Endothelial cell of umbilical vein (primary cell): Measurements from ENCODE around the gene PCDHB6. TPM values are rescaled to one million over a fixed set of nuclear protein-coding genes. Genes with fewer than 3 reads are reported as not detected.
"Not testable (repeated sequence)": the region's sequence is repeated elsewhere in the genome, so short reads cannot be mapped to it uniquely, and the experiment has no call there.

Experiments used
- BruUV-seq: library from RNA; stranded (reverse); fragments of 400-500 nt; replicated peaks from 2 replicates; lab custom pipeline; 2021; lab: Mats Ljungman, UMichigan
- CTCF ChIA-PET: fragments of 300-600, 350-600 bp; sonication (Branson Sonifier 250); formaldehyde crosslinking; loops from one replicate; lab custom pipeline; 2021; ENCODE audit warnings: antibody characterized with exemption, inconsistent platforms; lab: Charles Lee
- POLR2A ChIA-PET: fragments of 300-600, 350-600 bp; sonication (Branson Sonifier 250); formaldehyde crosslinking; loops from one replicate; lab custom pipeline; 2021; ENCODE audit warnings: antibody characterized with exemption, inconsistent platforms; lab: Charles Lee
- DNase-seq: peaks from one replicate; pipeline ENCODE4 v3.0.0-alpha.2; 2011; ENCODE audit warnings: low read depth, low spot score
- FAIRE-seq: peaks from 2 replicates; lab custom pipeline; 2011; peaks lifted over from hg19 to GRCh38; lab: Jason Lieb, UNC
- H2AFZ ChIP-seq: 2 replicates; pipeline ENCODE4 v1.6.0; 2012; ENCODE audit warnings: low read depth, low read length, control low read depth, inconsistent platforms
- H3K27ac ChIP-seq: 2 replicates; pipeline ENCODE4 v1.5.1; 2011; ENCODE audit warnings: low read depth, mild to moderate bottlenecking, control low read depth, low read length, moderate library complexity; ENCODE audit not compliant: insufficient read depth
- H3K27me3 ChIP-seq, 2 experiments: 2 replicates each; pipeline versions ENCODE4 v1.6.0 to v1.6.1; 2011; ENCODE audit warnings: low read length in 2 of 2, mixed read lengths in 1 of 2; ENCODE audit not compliant: control insufficient read depth in 2 of 2, insufficient read depth in 2 of 2
- H3K36me3 ChIP-seq, 2 experiments: 2 replicates in 1 of 2; 3 replicates in 1 of 2; pipeline ENCODE4 v1.5.1; 2011; ENCODE audit warnings: low read length in 2 of 2, mild to moderate bottlenecking in 1 of 2, moderate library complexity in 1 of 2; ENCODE audit not compliant: control insufficient read depth in 2 of 2, insufficient read depth in 2 of 2; ENCODE audit errors: extremely low read depth in 1 of 2
- H3K4me1 ChIP-seq: 3 replicates; pipeline ENCODE4 v1.5.1; 2011; ENCODE audit warnings: mild to moderate bottlenecking, low read length; ENCODE audit not compliant: control insufficient read depth, insufficient read depth; ENCODE audit errors: extremely low read depth
- H3K4me2 ChIP-seq: 2 replicates; pipeline ENCODE4 v1.6.1; 2011; ENCODE audit warnings: low read length, control low read depth, mixed read lengths; ENCODE audit not compliant: insufficient read depth
- H3K4me3 ChIP-seq, 3 experiments: fragments of 200-600 bp in 1 of 3; sonication (generic), shearing (Covaris generic) in 1 of 3; replicated peaks in 1 of 3; 2 replicates each; pipeline ENCODE4 v1.5.1; 2011 to 2016; ENCODE audit warnings: control low read depth in 3 of 3, low read length in 3 of 3, mild to moderate bottlenecking in 2 of 3, inconsistent platforms in 1 of 3, low read depth in 1 of 3, moderate library complexity in 1 of 3; ENCODE audit not compliant: insufficient read depth in 1 of 3
- H3K79me2 ChIP-seq: 2 replicates; pipeline ENCODE4 v1.6.0; 2012; ENCODE audit warnings: low read length, inconsistent platforms; ENCODE audit not compliant: control insufficient read depth, insufficient read depth
- H3K9ac ChIP-seq: replicated peaks from 2 replicates; pipeline ENCODE3; 2011; ENCODE audit warnings: low read length, control low read depth; ENCODE audit not compliant: insufficient read depth; ENCODE audit errors: extremely low read depth
- H3K9me1 ChIP-seq: replicated peaks from 3 replicates; pipeline ENCODE4 v1.6.0; 2011; ENCODE audit warnings: mild to moderate bottlenecking, low read length; ENCODE audit not compliant: control insufficient read depth, insufficient read depth; ENCODE audit errors: extremely low read depth
- H3K9me3 ChIP-seq: replicated peaks from 2 replicates; pipeline ENCODE4 v1.5.1; 2012; ENCODE audit warnings: low read length, inconsistent platforms; ENCODE audit not compliant: control insufficient read depth, insufficient read depth
- H4K20me1 ChIP-seq: replicated peaks from 2 replicates; pipeline ENCODE3; 2011; ENCODE audit warnings: mild to moderate bottlenecking, low read length; ENCODE audit not compliant: control insufficient read depth, insufficient read depth; ENCODE audit errors: extremely low read depth
- EZH2 ChIP-seq: IDR thresholded peaks from 2 replicates; pipeline ENCODE4 v1.6.1; 2012; ENCODE audit warnings: borderline replicate concordance, low read depth, mild to moderate bottlenecking, moderate library complexity, low read length, inconsistent platforms; ENCODE audit not compliant: severe bottlenecking
- FOS ChIP-seq: IDR thresholded peaks from 2 replicates; pipeline ENCODE4 v1.6.1; 2011; ENCODE audit warnings: mild to moderate bottlenecking, low read length, moderate library complexity, borderline replicate concordance; ENCODE audit not compliant: insufficient read depth
- GATA2 ChIP-seq: IDR thresholded peaks from 2 replicates; pipeline ENCODE4 v1.7.0; 2011; ENCODE audit warnings: low read depth, mild to moderate bottlenecking, moderate library complexity, mixed read lengths, low read length; ENCODE audit not compliant: insufficient read length, insufficient read depth
- JUN ChIP-seq: IDR thresholded peaks from 2 replicates; pipeline ENCODE4 v1.6.1; 2011; ENCODE audit warnings: borderline replicate concordance, low read depth; ENCODE audit not compliant: insufficient read length, insufficient read depth
- MYC ChIP-seq: IDR thresholded peaks from one replicate; pipeline ENCODE4 v1.6.1; 2011; ENCODE audit warnings: mild to moderate bottlenecking, low read depth, low read length
- POLR2A ChIP-seq: IDR thresholded peaks from 2 replicates; pipeline ENCODE4 v1.6.1; 2012; ENCODE audit warnings: low read depth, mild to moderate bottlenecking, control low read depth, low read length
- POLR2AphosphoS5 ChIP-seq: IDR thresholded peaks from 2 replicates; pipeline ENCODE4 v1.6.1; 2012; ENCODE audit warnings: low read depth, mild to moderate bottlenecking, control low read depth, low read length, moderate library complexity; ENCODE audit not compliant: insufficient read depth
- dilution Hi-C: fragments of 300-500 bp; cut with MboI; formaldehyde crosslinking; loops from one replicate; pipeline ENCODE4 v1.15.0; 2019; ENCODE audit warnings: low sequenced_read_pairs; ENCODE audit not compliant: extremely low pct_ligation_motif_present
- intact Hi-C: fragments of 100-400 bp; cut with micrococcal nuclease; formaldehyde crosslinking; loops from one replicate; pipeline ENCODE4 v1.10.0; 2022
- polyA plus RNA-seq, 4 experiments: library from polyadenylated mRNA; depleted of rRNA in 3 of 4; stranded (reverse) in 3 of 4; unstranded in 1 of 4; fragments of >200 nt; gene quantifications; 2 replicates each; pipeline versions ENCODE4 v1.2.1 to v1.2.3, GENCODE V29; 2011 to 2012; ENCODE audit warnings: missing spikeins in 1 of 4
- total RNA-seq: library from RNA; stranded (reverse); gene quantifications from 2 replicates; pipeline ENCODE4 v1.2.3, GENCODE V29; 2021
- TF ChIP-seq, protein P1 (sequence below), 2 donors: IDR thresholded peaks; 1 replicate in 1 of 2; 2 replicates in 1 of 2; pipeline ENCODE4 v1.5.1; 2011; ENCODE audit warnings: low read length in 2 of 2, mild to moderate bottlenecking in 2 of 2, moderate library complexity in 2 of 2, control low read depth in 1 of 2, inconsistent platforms in 1 of 2, low read depth in 1 of 2; ENCODE audit not compliant: insufficient read depth in 1 of 2; ENCODE audit errors: extremely low read depth in 1 of 2
- TF ChIP-seq, protein P2 (sequence below): IDR thresholded peaks from 2 replicates; pipeline ENCODE4 v1.6.1; 2011; ENCODE audit not compliant: insufficient read depth, insufficient read length

Gene PCDHB6
- total and polyA plus RNA-seq, 2 donors (not counting 3 experiments of a cell fraction or from before 2014, with no cell fraction given) = 0.04 TPM; not detected in 1

GRCh38 chr5:141175933-141176332 is 26.1 kb downstream of the PCDHB6 start:
- Histone ChIP-seq H3K4me3 (no peak overlapping the region), H4K20me1 (no peaks in the 10 kb centered on the region), H3K9ac (no peak overlapping the region), H3K4me1 (no peaks in the 10 kb centered on the region), H3K9me1 (no peaks in the 10 kb centered on the region), H3K4me2 (no peak overlapping the region), H3K27ac (no peak overlapping the region), H3K9me3 (no peaks in the 10 kb centered on the region), H3K79me2 (no peaks in the 10 kb centered on the region), H3K36me3 (no peaks in the 10 kb centered on the region), H2AFZ (no peak overlapping the region), H3K27me3 (no peaks in the 10 kb centered on the region)
- dilution Hi-C loops (no loop called here), intact Hi-C loops (no loop called here)
- FAIRE-seq = no peak
- ChIA-PET CTCF (no interaction called here), POLR2A (no interaction called here)
- no TSS peak for BruUV-seq
- TF ChIP-seq POLR2AphosphoS5 (no peak), EZH2 (no peak), GATA2 (no peak), POLR2A (no peak), FOS (no peak), MYC (no peak), JUN (no peak)
- TF ChIP-seq, protein P1, sequence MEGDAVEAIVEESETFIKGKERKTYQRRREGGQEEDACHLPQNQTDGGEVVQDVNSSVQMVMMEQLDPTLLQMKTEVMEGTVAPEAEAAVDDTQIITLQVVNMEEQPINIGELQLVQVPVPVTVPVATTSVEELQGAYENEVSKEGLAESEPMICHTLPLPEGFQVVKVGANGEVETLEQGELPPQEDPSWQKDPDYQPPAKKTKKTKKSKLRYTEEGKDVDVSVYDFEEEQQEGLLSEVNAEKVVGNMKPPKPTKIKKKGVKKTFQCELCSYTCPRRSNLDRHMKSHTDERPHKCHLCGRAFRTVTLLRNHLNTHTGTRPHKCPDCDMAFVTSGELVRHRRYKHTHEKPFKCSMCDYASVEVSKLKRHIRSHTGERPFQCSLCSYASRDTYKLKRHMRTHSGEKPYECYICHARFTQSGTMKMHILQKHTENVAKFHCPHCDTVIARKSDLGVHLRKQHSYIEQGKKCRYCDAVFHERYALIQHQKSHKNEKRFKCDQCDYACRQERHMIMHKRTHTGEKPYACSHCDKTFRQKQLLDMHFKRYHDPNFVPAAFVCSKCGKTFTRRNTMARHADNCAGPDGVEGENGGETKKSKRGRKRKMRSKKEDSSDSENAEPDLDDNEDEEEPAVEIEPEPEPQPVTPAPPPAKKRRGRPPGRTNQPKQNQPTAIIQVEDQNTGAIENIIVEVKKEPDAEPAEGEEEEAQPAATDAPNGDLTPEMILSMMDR (IDR thresholded peaks at IDR 0.05; ENCODE audit: extremely low read depth in 1 of 2, insufficient read depth in 1 of 2, low read depth in 1 of 2, low read length in 2 of 2) = no peak
- TF ChIP-seq, protein P2, sequence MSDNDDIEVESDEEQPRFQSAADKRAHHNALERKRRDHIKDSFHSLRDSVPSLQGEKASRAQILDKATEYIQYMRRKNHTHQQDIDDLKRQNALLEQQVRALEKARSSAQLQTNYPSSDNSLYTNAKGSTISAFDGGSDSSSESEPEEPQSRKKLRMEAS = no peak
- DNase-seq = no peak

GRCh38 chr5:141177577-141178191 is 27.8 kb downstream of the PCDHB6 start, which contains the start of gene PCDHB8:
TSS of gene PCDHB8 (plus strand) at chr5:141177790. CDS start at chr5:141178035, 245 bp downstream.
- H3K4me3 ChIP-seq, H3K4me1 ChIP-seq, DNase-seq, H3K27me3 ChIP-seq, H3K9me1 ChIP-seq, POLR2A ChIA-PET, BruUV-seq, H3K9ac ChIP-seq, dilution Hi-C loops, H3K4me2 ChIP-seq, intact Hi-C loops, H3K27ac ChIP-seq, H3K79me2 ChIP-seq, H2AFZ ChIP-seq, H3K36me3 ChIP-seq, H3K9me3 ChIP-seq, H4K20me1 ChIP-seq: not testable (repeated sequence)
- CTCF ChIA-PET = interaction anchor here (0.8 to 1.4 kb wide), 2 partner anchors 9 to 56 kb away, joined by 3 read pairs; partner anchors contain the start of genes PCDHB4 and PCDHB9
- FAIRE-seq = peak; percentile 43

GRCh38 chr5:141179371-141179770 is 29.5 kb downstream of the PCDHB6 start:
- H3K9me1 ChIP-seq, H3K4me1 ChIP-seq, FAIRE-seq, H3K4me2 ChIP-seq, H4K20me1 ChIP-seq, H3K27ac ChIP-seq, H3K9me3 ChIP-seq, BruUV-seq, H3K36me3 ChIP-seq, dilution Hi-C loops, H3K79me2 ChIP-seq, intact Hi-C loops, DNase-seq, H3K4me3 ChIP-seq, POLR2A ChIA-PET, H2AFZ ChIP-seq, CTCF ChIA-PET, H3K27me3 ChIP-seq, H3K9ac ChIP-seq: not testable (repeated sequence)
